Neural progenitor cell (in vitro differentiated cells): ENCODE measurements around the gene WEE1. TPM values are rescaled to one million over a fixed set of nuclear protein-coding genes. Genes with fewer than 3 reads are reported as not detected.

Experiments used
- DNase-seq: peaks from one replicate; pipeline ENCODE4 v3.0.0-alpha.2; 2016; ENCODE audit warnings: low spot score
- H2AFZ ChIP-seq: fragments of 200-600 bp; sonication (generic); replicated peaks from 2 replicates; pipeline ENCODE4 v1.6.1; 2016; ENCODE audit warnings: antibody characterized with exemption
- H3F3A ChIP-seq: fragments of 200-600 bp; sonication (generic); 2 replicates; pipeline ENCODE4 v1.6.1; 2016; ENCODE audit warnings: antibody characterized with exemption, low read depth
- H3K27ac ChIP-seq: fragments of 200-600 bp; sonication (generic); 2 replicates; pipeline ENCODE4 v1.5.1; 2016; ENCODE audit warnings: mild to moderate bottlenecking
- H3K27me3 ChIP-seq: fragments of 200-600 bp; sonication (generic); 2 replicates; pipeline ENCODE4 v1.6.1; 2016; ENCODE audit warnings: mild to moderate bottlenecking, moderate library complexity
- H3K36me3 ChIP-seq: fragments of 200-600 bp; sonication (generic); 2 replicates; pipeline ENCODE4 v1.5.1; 2016
- H3K4me1 ChIP-seq: fragments of 200-600 bp; sonication (generic); 2 replicates; pipeline ENCODE4 v1.6.1; 2016; ENCODE audit warnings: mixed run types
- H3K4me2 ChIP-seq: fragments of 200-600 bp; sonication (generic); 2 replicates; pipeline ENCODE4 v1.6.1; 2016
- H3K4me3 ChIP-seq: fragments of 200-600 bp; sonication (generic); 2 replicates; pipeline ENCODE4 v1.5.1; 2016
- H3K79me2 ChIP-seq: fragments of 200-600 bp; sonication (generic); 2 replicates; pipeline ENCODE4 v1.6.1; 2016; ENCODE audit warnings: low read depth
- H3K9ac ChIP-seq: fragments of 200-600 bp; sonication (generic); 2 replicates; pipeline ENCODE4 v1.6.1; 2016
- H3K9me3 ChIP-seq: fragments of 200-600 bp; sonication (generic); 2 replicates; pipeline ENCODE4 v1.5.1; 2016; ENCODE audit warnings: low read depth
- H4K20me1 ChIP-seq: fragments of 200-600 bp; sonication (generic); 2 replicates; pipeline ENCODE4 v1.6.1; 2016; ENCODE audit warnings: low read depth
- H3K27ac Mint-ChIP-seq: 3 replicates; pipeline ENCODE4 v1.8.0; 2021; ENCODE audit warnings: mixed read lengths
- H3K27me3 Mint-ChIP-seq: 2 replicates; pipeline ENCODE4 v1.8.0; 2022; ENCODE audit warnings: low read depth, mild to moderate bottlenecking, inconsistent platforms, moderate library complexity, mixed read lengths; ENCODE audit not compliant: insufficient read depth
- H3K36me3 Mint-ChIP-seq: 3 replicates; pipeline ENCODE4 v1.8.0; 2021; ENCODE audit warnings: mixed read lengths
- H3K4me1 Mint-ChIP-seq: 3 replicates; pipeline ENCODE4 v1.8.0; 2021; ENCODE audit warnings: mixed read lengths
- H3K4me3 Mint-ChIP-seq: 3 replicates; pipeline ENCODE4 v1.8.0; 2021; ENCODE audit warnings: mild to moderate bottlenecking, moderate library complexity, mixed read lengths
- H3K9me3 Mint-ChIP-seq: 3 replicates; pipeline ENCODE4 v1.8.0; 2020; ENCODE audit warnings: mixed read lengths
- CTCF ChIP-seq: fragments of 200-600 bp; sonication (generic); IDR thresholded peaks from 2 replicates; pipeline ENCODE4 v1.5.1; 2017; ENCODE audit warnings: antibody characterized with exemption, mild to moderate bottlenecking
- EZH2 ChIP-seq: fragments of 200-600 bp; sonication (generic); IDR thresholded peaks from 2 replicates; pipeline ENCODE4 v1.6.1; 2017; ENCODE audit warnings: antibody characterized with exemption, mild to moderate bottlenecking, moderate library complexity
- EZH2phosphoT487 ChIP-seq: fragments of 200-600 bp; sonication (generic); IDR thresholded peaks from 2 replicates; pipeline ENCODE4 v1.6.1; 2017; ENCODE audit warnings: antibody characterized with exemption
- total RNA-seq: library from RNA; depleted of rRNA; stranded (reverse); fragments of >200 nt; gene quantifications from 2 replicates; pipeline ENCODE4 v1.2.3, GENCODE V29; 2015; ENCODE audit warnings: low replicate concordance

The WEE1 gene
- total RNA-seq, 1 donor from 2014 or later: 156 TPM

- no peak for DNase-seq
- Histone ChIP-seq H3K4me1 (peaks cover 17% of the 10 kb centered on the region), H4K20me1 (no peaks in the 10 kb centered on the region), H3K27me3 (no peaks in the 10 kb centered on the region), H3F3A (peaks cover 33% of the 10 kb centered on the region), H2AFZ (no peak overlapping the region), H3K9me3 (no peaks in the 10 kb centered on the region), H3K27ac (no peak overlapping the region), H3K9ac (no peak overlapping the region), H3K4me3 (no peak overlapping the region), H3K4me2 (no peak overlapping the region), H3K36me3 (peaks cover 3% of the 10 kb centered on the region), H3K79me2 (no peaks in the 10 kb centered on the region)
- H3K4me3 Mint-ChIP-seq: no peak overlapping the region
- H3K4me1 Mint-ChIP-seq: peaks cover 33% of the 10 kb centered on the region
- no peak for TF ChIP-seq EZH2phosphoT487
- TF ChIP-seq CTCF: no peak
- TF ChIP-seq EZH2: no peak
- no peaks in the 10 kb centered on the region for H3K27me3 Mint-ChIP-seq
- H3K36me3 Mint-ChIP-seq: peaks cover 14% of the 10 kb centered on the region
- H3K9me3 Mint-ChIP-seq: no peaks in the 10 kb centered on the region
- no peak overlapping the region for H3K27ac Mint-ChIP-seq
Measured at GRCh38 chr11:9527481-9528135, 45.9 kb upstream of the WEE1 start.

GRCh38 chr11:9528136-9528501 lies 45.4 kb upstream of the WEE1 start:
- H3K36me3 ChIP-seq: peaks cover 3% of the 10 kb centered on the region
- no peak overlapping the region for H3K27ac Mint-ChIP-seq
- no peak overlapping the region for H2AFZ ChIP-seq
- H3K4me3 ChIP-seq: no peak overlapping the region
- H3K9ac ChIP-seq: no peak overlapping the region
- no peak for TF ChIP-seq CTCF
- no peak for TF ChIP-seq EZH2
- no peak for TF ChIP-seq EZH2phosphoT487
- H3K4me3 Mint-ChIP-seq: no peak overlapping the region
- no peak overlapping the region for H3K27ac ChIP-seq
- peaks cover 17% of the 10 kb centered on the region for H3K4me1 ChIP-seq
- no peak overlapping the region for H3K4me2 ChIP-seq
- H3K36me3 Mint-ChIP-seq: peaks cover 12% of the 10 kb centered on the region
- H3K9me3 ChIP-seq: no peaks in the 10 kb centered on the region
- H3K4me1 Mint-ChIP-seq: peaks cover 34% of the 10 kb centered on the region
- H3K27me3 ChIP-seq: no peaks in the 10 kb centered on the region
- no peaks in the 10 kb centered on the region for H3K27me3 Mint-ChIP-seq
- H3K9me3 Mint-ChIP-seq: no peaks in the 10 kb centered on the region
- H4K20me1 ChIP-seq: no peaks in the 10 kb centered on the region
- peaks cover 31% of the 10 kb centered on the region for H3F3A ChIP-seq
- no peaks in the 10 kb centered on the region for H3K79me2 ChIP-seq
- no peak for DNase-seq

GRCh38 chr11:9528573-9529333 lies 44.7 kb upstream of the WEE1 start:
- H3K9me3 Mint-ChIP-seq: no peaks in the 10 kb centered on the region
- H3K36me3 ChIP-seq: peaks cover 3% of the 10 kb centered on the region
- H3F3A ChIP-seq: peaks cover 36% of the 10 kb centered on the region
- DNase-seq: no peak
- H3K4me3 ChIP-seq: no peak overlapping the region
- no peak overlapping the region for H3K4me3 Mint-ChIP-seq
- peak overlapping the region; percentile 73 for H3K27ac ChIP-seq
- no peaks in the 10 kb centered on the region for H3K9me3 ChIP-seq
- H2AFZ ChIP-seq: no peak overlapping the region
- H3K36me3 Mint-ChIP-seq: peaks cover 10% of the 10 kb centered on the region
- H3K27ac Mint-ChIP-seq: no peak overlapping the region
- H4K20me1 ChIP-seq: no peaks in the 10 kb centered on the region
- peak overlapping the region; percentile 41 for H3K4me2 ChIP-seq
- H3K27me3 Mint-ChIP-seq: no peaks in the 10 kb centered on the region
- H3K27me3 ChIP-seq: no peaks in the 10 kb centered on the region
- no peak for TF ChIP-seq EZH2phosphoT487
- TF ChIP-seq EZH2: no peak
- TF ChIP-seq CTCF: no peak
- peaks cover 22% of the 10 kb centered on the region for H3K4me1 ChIP-seq
- no peak overlapping the region for H3K9ac ChIP-seq
- no peaks in the 10 kb centered on the region for H3K79me2 ChIP-seq
- H3K4me1 Mint-ChIP-seq: peaks cover 38% of the 10 kb centered on the region
